GM12878 (cell line): Measurements from ENCODE around the gene ARMC8.

Experiments used
- CEBPB ChIP-seq, 2 experiments: fragments of 150-350 bp in 1 of 2; IDR thresholded peaks; 2 replicates each; pipeline ENCODE4 v1.6.1; 2012 to 2014; ENCODE audit warnings: low read depth in 2 of 2, low read length in 2 of 2, borderline replicate concordance in 1 of 2, inconsistent platforms in 1 of 2
- CTCF ChIP-seq, 3 experiments: IDR thresholded peaks in 2 of 3; conservative IDR thresholded peaks in 1 of 3; 2 replicates each; pipeline ENCODE4 v1.5.1; 2011; ENCODE audit warnings: low read depth in 3 of 3, low read length in 3 of 3, mild to moderate bottlenecking in 3 of 3, control low read depth in 2 of 3, moderate library complexity in 2 of 3, inconsistent platforms in 1 of 3, mixed read lengths in 1 of 3; ENCODE audit not compliant: control insufficient read depth in 2 of 3, insufficient read depth in 1 of 3; ENCODE audit errors: extremely low read depth in 1 of 3
- EZH2 ChIP-seq: IDR thresholded peaks from 2 replicates; pipeline ENCODE4 v1.6.1; 2012; ENCODE audit warnings: low read depth, mild to moderate bottlenecking, control low read depth, inconsistent platforms, low read length, borderline replicate concordance; ENCODE audit not compliant: control insufficient read depth
- IKZF1 ChIP-seq: fragments of 450-650 bp; conservative IDR thresholded peaks from 2 replicates; pipeline ENCODE4 v1.6.1; 2017; ENCODE audit warnings: antibody characterized with exemption, mild to moderate bottlenecking
- JUNB ChIP-seq: IDR thresholded peaks from 2 replicates; pipeline ENCODE4 v1.6.1; 2016; ENCODE audit warnings: antibody characterized with exemption, mild to moderate bottlenecking
- NFYA ChIP-seq: IDR thresholded peaks from 2 replicates; pipeline ENCODE4 v1.6.1; 2011; ENCODE audit warnings: low read depth, mild to moderate bottlenecking, low read length, improper control_type of control experiment, borderline replicate concordance
- NRF1 ChIP-seq: conservative IDR thresholded peaks from 2 replicates; pipeline ENCODE4 v1.6.1; 2011; ENCODE audit warnings: mild to moderate bottlenecking, low read depth, low read length, improper control_type of control experiment
- POLR2A ChIP-seq: IDR thresholded peaks from 2 replicates; pipeline ENCODE4 v1.6.1; 2011; ENCODE audit warnings: low read depth, mild to moderate bottlenecking, low read length
- SMC3 ChIP-seq: IDR thresholded peaks from 2 replicates; pipeline ENCODE4 v1.6.1; 2011; ENCODE audit warnings: low read length, improper control_type of control experiment, borderline replicate concordance
- TBL1XR1 ChIP-seq: IDR thresholded peaks from 2 replicates; pipeline ENCODE4 v1.6.1; 2012; ENCODE audit warnings: low read depth, low read length, improper control_type of control experiment
- TCF12 ChIP-seq: IDR thresholded peaks from 2 replicates; pipeline ENCODE4 v1.6.1; 2011; ENCODE audit warnings: low read depth, mild to moderate bottlenecking, low read length
- ZNF274 ChIP-seq: IDR thresholded peaks from one replicate; pipeline ENCODE4 v1.8.0; 2011; ENCODE audit not compliant: insufficient read length, insufficient read depth
- TF ChIP-seq, protein P1 (sequence below): IDR thresholded peaks from 2 replicates; pipeline ENCODE4 v1.6.1; 2012; ENCODE audit warnings: low read depth, low read length, improper control_type of control experiment
- TF ChIP-seq, protein P2 (sequence below): IDR thresholded peaks from 2 replicates; pipeline ENCODE4 v1.6.1; 2012; ENCODE audit warnings: mild to moderate bottlenecking, low read depth, low read length

DNA sequence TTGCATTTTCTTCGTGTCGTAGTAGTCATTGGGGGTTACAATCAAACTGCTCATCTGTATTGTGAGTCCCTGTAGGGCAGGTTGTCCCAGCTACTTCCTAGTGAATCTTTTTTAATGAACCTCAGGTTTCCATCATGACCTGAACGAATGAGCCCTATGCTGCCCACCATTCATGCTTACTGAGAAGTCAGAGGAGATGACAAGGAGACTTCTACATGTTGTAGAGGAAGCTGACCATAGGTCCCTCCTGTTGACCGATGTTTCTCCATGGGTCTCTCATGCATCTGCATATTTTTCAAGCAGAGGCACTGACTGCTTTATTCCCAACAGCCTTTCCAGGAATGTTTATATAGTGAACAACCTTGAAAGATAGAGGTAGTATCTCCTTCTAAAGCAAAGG, 147.5 kb downstream of the ARMC8 start:
- TF ChIP-seq NFYA (no peak), IKZF1 (no peak), JUNB (no peak), SMC3 (no peak), CEBPB (IDR thresholded peaks at IDR 0.05; ENCODE audit: borderline replicate concordance in 1 of 2, low read depth in 2 of 2, low read length in 2 of 2) (no peak), CTCF (IDR thresholded peaks at IDR 0.05 in 2 of 3, conservative IDR thresholded peaks at IDR 0.05 in 1 of 3; ENCODE audit: control insufficient read depth in 2 of 3, extremely low read depth in 1 of 3, insufficient read depth in 1 of 3, low read depth in 3 of 3, low read length in 3 of 3) (no peak), POLR2A (no peak), TBL1XR1 (no peak), EZH2 (no peak), ZNF274 (no peak), TCF12 (no peak), NRF1 (no peak)
- TF ChIP-seq, protein P1, sequence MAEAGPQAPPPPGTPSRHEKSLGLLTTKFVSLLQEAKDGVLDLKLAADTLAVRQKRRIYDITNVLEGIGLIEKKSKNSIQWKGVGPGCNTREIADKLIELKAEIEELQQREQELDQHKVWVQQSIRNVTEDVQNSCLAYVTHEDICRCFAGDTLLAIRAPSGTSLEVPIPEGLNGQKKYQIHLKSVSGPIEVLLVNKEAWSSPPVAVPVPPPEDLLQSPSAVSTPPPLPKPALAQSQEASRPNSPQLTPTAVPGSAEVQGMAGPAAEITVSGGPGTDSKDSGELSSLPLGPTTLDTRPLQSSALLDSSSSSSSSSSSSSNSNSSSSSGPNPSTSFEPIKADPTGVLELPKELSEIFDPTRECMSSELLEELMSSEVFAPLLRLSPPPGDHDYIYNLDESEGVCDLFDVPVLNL = no peak
- TF ChIP-seq, protein P2, sequence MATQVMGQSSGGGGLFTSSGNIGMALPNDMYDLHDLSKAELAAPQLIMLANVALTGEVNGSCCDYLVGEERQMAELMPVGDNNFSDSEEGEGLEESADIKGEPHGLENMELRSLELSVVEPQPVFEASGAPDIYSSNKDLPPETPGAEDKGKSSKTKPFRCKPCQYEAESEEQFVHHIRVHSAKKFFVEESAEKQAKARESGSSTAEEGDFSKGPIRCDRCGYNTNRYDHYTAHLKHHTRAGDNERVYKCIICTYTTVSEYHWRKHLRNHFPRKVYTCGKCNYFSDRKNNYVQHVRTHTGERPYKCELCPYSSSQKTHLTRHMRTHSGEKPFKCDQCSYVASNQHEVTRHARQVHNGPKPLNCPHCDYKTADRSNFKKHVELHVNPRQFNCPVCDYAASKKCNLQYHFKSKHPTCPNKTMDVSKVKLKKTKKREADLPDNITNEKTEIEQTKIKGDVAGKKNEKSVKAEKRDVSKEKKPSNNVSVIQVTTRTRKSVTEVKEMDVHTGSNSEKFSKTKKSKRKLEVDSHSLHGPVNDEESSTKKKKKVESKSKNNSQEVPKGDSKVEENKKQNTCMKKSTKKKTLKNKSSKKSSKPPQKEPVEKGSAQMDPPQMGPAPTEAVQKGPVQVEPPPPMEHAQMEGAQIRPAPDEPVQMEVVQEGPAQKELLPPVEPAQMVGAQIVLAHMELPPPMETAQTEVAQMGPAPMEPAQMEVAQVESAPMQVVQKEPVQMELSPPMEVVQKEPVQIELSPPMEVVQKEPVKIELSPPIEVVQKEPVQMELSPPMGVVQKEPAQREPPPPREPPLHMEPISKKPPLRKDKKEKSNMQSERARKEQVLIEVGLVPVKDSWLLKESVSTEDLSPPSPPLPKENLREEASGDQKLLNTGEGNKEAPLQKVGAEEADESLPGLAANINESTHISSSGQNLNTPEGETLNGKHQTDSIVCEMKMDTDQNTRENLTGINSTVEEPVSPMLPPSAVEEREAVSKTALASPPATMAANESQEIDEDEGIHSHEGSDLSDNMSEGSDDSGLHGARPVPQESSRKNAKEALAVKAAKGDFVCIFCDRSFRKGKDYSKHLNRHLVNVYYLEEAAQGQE = no peak
